NCI-H2227 treated with DMSO at 0.1 percent for 48 hours (cell line): ENCODE data around the gene DDX3X.
"Not testable (repeated sequence)": the region's sequence is repeated elsewhere in the genome, so short reads cannot be mapped to it uniquely, and the experiment has no call there.

Experiments
- DNase-seq: peaks from one replicate; lab custom pipeline; 2025; lab: John Stamatoyannopoulos, UW

DDX3X gene

GRCh38 chrX:41329101-41329500 is 4.9 kb upstream of the DDX3X start:
- no peak for DNase-seq

DNA sequence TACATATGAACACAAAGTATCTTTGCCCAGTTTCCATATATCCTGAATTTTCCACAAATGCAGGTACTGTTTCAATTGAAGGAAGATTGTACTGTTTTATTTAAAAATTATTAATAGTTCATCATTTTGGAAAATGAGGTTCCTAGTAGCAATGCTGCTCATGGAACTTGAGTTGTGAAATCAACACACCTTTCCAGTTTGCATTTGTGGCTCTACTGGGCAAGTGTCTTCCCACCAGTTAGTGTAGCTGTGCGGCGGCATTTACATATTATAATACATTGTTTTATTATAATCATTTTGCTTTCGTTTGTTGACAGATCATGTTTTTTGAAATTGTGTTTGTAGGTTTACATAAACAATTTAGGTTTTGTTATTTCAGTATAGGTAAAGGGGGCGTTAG is 2.0 kb upstream of the DDX3X start:
- DNase-seq = no peak

DNA sequence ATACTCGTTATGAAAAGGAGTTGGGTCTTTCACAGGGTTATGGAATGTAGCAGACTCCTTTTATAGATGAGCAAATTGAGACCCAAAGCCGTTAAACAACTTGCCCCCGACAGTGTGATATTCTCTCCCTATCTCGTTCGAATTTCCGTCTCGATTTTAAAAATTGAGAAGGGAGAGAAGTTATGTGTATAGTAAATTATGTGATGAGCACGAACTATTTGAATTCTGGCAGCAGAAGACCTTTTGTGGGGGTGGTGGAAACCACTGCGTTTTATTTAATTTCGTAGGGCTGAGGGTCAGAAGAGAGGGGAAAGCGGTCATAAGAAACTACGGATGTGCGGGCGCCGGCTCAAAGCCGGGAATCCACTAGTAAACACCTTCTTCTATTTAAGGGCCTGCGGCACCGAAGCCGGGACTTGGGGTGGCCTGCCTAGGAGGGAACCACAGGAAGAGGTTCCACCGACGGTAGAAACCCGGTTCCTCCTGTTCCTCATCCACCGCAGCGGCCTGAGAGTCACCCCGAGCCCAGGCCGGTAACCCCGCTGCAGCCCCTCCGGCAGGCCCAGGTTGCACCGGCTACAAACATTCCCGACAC is 1.5 kb upstream of the DDX3X start:
- DNase-seq = peak; percentile 49

DNA sequence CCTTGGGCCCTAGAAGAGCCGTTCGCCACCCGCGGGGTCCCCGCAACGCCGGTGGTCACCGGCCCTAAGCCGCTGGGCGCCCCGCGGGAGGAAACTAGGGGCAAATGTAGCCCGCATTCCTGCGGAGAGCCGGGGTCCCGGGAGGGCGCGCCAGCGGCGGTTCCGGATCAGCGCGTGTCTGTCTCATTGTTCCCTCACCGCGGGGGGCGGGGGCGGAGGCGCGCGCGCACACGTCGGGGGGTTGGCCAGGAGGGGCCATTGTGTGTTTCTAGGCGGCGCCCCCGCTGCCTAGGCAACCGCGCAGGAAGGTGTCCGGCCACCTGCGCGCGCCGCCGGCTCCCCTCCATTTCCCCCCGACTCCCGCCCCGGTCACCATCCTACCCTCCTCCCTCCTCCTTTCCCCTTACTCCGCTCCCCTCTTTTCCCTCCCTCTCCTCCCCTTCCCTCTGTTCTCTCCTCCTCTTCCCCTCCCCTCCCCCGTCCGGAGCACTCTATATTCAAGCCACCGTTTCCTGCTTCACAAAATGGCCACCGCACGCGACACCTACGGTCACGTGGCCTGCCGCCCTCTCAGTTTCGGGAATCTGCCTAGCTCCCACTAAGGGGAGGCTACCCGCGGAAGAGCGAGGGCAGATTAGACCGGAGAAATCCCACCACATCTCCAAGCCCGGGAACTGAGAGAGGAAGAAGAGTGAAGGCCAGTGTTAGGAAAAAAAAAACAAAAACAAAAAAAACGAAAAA is 789 bp upstream of the DDX3X start:
- DNase-seq = peak; percentile 98

DNA sequence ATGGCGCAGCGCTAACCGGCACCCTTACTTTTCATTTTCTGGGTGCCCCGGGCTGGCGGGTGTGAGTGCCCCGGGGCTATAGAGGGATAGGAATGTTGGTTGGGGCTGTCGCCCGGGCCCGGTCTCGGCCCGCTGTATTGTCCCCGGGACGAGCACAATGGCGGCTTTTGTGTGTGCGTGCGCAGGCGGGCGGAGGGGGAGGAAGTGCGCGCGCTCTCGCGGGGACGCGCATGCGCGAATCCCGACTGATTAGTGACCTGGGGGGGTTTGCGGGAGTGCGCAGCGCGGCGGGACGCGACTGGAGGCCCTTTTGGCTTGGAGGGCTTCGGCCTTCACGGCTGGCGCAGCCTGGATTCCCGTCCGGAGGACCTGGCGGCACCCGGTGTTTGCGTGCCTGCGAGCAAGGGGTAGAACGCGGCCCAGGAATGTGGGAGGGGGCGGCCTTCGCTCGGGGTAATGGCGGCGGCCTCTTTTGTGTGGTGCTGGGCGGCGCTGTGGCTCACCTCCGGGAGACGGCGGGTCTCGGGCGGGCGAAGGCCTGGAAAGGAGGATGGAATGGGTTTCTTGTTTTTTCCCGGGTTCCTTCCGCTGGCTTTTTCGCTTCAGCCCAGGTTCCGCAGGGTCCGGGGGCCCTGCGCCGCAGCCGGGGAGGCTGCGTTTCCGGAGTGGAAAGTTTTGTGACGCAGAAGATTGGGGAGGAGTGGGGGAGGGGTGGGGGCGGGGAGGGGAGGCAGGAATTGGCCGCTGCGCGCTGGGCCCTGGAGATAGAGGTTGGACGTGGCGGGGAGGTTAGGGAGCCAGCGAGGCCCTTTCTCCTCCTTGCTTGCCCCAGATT is 618 bp downstream of the DDX3X start:
- peak; percentile 82 for DNase-seq

GRCh38 chrX:41335198-41335957 is 1.4 kb downstream of the DDX3X start:
- DNase-seq = no peak

- no peak for DNase-seq
Measured at GRCh38 chrX:41335958-41336331, 2.0 kb downstream of the DDX3X start.

DNA sequence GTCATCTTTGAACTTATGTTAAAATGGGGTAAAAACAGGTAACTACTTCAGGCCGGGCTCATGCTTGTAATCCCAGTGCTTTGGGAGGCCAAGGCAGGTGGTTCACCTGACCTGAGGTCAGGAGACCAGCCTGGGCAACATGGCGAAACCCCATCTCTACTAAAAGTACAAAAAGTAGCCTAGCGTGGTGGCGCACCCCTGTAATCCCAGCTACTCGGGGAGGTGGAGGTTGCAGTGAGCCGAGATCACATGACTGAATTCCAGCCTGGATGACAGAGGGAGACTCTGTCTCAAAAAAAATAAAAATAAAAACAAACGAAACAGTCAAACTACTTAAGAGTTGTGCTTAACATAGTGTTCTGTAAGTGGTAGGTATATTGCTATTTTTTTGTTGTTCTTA is 2.5 kb downstream of the DDX3X start:
- no peak for DNase-seq

- DNase-seq = no peak
Measured at GRCh38 chrX:41337140-41337539, 3.2 kb downstream of the DDX3X start.

GRCh38 chrX:41338436-41338835 is 4.5 kb downstream of the DDX3X start:
- no peak for DNase-seq

DNA sequence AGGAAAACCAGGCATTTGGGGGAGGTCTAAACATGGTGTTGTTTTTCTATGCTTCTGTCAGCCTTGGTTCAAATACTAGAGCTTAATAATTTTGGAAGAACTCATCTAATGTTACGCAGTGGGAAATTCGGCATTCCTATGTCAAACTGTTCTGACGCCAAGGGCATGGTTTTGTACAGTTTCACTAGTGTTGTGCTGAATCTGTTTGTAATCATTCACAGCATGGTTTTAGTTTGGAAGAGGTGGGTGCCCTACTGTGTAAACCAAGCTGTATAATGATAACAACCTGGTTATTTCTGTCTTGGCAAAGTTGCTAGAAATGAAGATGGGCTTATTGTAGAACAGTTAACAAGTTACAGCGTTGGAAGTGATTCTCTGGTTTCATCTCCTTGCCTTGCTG is 5.2 kb downstream of the DDX3X start:
- DNase-seq = no peak

DNA sequence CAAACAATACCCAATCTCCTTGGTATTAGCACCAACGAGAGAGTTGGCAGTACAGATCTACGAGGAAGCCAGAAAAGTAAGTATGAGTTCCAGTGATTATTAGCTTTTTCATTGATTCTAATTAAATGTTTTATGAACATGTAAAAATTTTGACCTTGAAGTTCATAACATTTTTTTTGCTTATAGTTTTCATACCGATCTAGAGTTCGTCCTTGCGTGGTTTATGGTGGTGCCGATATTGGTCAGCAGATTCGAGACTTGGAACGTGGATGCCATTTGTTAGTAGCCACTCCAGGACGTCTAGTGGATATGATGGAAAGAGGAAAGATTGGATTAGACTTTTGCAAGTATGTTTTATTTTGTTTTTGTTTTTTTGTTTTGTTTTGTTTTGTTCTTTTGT is 10.1 kb downstream of the DDX3X start:
- DNase-seq = no peak

DNA sequence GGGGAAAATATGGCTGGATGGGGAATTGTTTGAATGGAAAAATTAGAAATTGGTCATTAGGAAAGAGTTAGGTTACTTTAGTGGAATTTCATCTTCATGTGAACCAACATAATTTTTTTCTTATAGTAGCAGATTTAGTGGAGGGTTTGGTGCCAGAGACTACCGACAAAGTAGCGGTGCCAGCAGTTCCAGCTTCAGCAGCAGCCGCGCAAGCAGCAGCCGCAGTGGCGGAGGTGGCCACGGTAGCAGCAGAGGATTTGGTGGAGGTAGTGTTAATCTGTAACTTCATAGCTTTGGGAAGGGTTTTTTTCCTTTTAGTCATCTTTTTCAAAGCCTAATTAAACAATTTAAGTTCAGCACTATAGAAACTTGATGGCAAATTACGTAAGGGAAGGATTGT is 13.2 kb downstream of the DDX3X start:
- DNase-seq = no peak

GRCh38 chrX:41348551-41348950 is 14.6 kb downstream of the DDX3X start:
- DNase-seq = no peak

DNA sequence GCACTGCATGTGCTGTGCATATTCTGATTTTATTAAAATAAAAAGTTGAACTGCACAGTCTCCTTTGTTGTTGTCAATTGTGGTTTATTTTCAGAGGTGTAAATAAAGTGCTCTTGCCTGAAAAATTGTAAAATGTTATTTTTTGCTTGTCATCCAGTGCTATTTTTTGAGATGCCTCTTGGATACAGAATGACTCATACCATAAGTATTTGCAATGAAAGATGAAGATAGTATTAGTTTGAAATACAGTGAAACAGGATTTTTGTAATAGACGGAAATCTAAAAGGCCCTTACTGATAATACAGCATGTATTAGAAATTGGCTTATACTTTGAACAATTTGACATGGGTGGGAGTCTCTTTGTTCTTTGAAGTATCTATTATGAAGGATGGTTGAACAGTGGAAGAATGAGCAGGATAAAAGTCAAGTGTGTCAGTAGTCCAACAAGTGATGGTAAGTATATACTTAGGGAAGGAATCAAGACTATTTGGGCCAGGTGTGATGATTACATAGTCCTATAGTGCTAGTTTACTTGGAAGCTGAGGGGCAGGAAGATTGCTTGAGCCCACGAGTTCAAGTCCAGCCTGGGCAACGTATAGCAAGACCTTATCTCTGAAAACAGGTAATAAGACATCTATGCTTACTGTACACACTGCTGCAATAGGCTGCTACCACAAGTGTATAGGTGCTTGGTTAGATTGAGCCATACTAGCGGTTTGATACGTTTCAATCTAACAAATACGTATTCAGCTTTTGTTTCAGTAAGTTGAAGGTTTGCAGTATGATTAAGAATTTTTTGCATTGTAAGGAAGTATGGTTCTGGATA is 16.4 kb downstream of the DDX3X start:
- DNase-seq = no peak

DNA sequence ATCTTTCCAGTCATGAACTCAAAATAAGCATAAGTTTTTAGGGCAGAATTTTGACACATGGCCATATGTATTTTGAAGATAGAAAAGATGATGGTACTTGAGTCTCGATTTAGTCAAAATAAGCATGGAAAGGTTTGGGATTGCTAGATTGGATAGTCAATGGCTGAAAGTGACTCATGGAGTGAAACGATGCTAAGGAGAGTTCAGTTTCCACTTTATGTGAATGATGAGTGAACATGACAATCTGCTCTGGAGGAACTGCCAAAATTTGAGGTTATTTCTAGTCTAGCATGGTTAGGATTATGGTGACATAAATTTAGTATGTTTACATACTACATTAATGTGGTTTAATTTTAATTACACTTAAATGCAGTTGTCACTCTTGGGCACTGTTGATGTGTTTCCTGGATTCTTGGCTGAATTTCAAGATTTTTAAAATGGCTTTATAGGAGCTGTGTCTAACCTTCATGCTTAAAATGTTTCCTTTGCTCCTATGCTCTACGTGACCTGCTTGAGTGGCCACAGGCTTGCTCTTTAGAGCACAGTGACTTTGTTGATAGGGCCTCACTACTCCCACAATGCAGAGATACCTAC is 17.1 kb downstream of the DDX3X start:
- no peak for DNase-seq

- DNase-seq = no peak
Measured at GRCh38 chrX:41351923-41352322, 18.0 kb downstream of the DDX3X start.

DNA sequence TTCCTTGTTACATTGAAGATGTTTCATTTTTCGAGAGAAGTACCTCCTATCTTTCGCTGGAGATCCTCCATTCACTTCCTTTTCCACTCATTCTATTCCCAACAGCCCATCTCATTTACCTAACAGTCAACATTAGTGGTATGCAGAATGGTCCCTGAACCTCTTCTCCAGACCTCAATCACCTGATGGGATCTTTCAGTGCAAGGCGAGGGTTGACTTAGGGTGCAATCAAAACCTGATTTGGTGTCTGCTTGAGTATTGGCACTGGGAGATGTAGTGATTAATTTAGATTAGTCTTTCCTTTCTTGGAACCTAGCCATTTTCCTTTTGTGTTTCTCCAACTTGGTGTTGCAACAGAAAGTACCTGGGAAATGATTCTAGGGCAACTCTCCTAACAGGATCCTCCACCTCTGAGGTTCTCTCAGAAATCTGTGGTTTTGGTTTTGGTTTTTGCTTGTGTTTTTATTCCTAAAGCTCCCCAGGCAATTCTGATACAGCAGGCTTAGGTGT is 18.4 kb downstream of the DDX3X start:
- no peak for DNase-seq

DNA sequence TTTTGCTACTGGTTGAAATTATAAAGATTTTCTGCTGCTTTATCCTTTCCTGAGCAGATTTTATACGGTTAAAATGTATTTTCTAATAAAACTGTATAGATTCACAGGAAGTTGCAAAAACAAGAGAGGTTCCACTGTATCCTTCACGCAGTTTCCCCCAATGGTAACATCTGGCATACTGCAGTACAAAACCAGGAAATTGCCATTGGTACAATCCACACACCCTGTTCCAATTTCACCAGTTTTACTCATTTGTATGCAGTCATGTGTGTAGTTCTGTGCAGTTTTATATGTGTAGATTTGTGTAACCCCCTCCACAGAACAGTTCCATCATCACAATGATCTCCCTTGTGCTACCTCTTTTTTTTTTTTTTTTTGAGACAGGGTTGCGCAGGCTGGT is 20.0 kb downstream of the DDX3X start:
- no peak for DNase-seq

DNA sequence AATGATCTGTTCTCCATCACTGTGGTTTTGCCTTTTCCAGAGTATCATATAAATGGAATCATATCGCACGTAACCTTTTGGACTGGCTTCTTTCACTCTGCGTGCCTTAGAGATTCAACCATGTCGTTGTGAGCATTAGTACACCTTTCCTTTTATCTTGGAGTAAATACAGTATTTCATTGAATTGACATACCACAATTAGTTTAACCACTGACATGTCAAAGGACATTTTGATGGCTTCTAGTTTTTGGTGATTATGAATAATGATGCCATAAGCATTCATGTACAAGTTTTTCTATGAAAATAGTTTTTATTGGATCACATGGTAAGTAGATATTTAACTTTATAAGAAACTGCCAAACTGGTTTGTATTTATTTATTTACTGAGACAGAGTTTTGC is 35.2 kb downstream of the DDX3X start:
- no peak for DNase-seq

GRCh38 chrX:41371575-41371974 is 37.6 kb downstream of the DDX3X start:
- not testable (repeated sequence) for DNase-seq
